SK-N-SH treated with all-trans-retinoic acid at 6 μM for 48 hours (cell line): ENCODE results near the gene PITPNC1.
A peak's percentile ranks its signal among the peaks of the same experiment; 100 is the strongest.

Experiments
- ATAC-seq: fragments of 200-7000 bp; cut with Tn5 transposase; 3 replicates; pipeline ENCODE4 v1.9.1; 2020; ENCODE audit warnings: mild to moderate bottlenecking, moderate library complexity
- BACH2 ChIP-seq: fragments of 250-450 bp; sonication (Bioruptor Pico); IDR thresholded peaks from 2 replicates; pipeline ENCODE4 v1.9.0; 2021; ENCODE audit warnings: mild to moderate bottlenecking, borderline replicate concordance
- CSDC2 ChIP-seq: fragments of 250-450 bp; sonication (Bioruptor Pico); IDR thresholded peaks from 2 replicates; pipeline ENCODE4 v1.5.0; 2020; ENCODE audit warnings: mild to moderate bottlenecking, moderate library complexity
- ESRRG ChIP-seq: fragments of 250-450 bp; sonication (Bioruptor Pico); IDR thresholded peaks from 2 replicates; pipeline ENCODE4 v1.6.1; 2021; ENCODE audit warnings: mild to moderate bottlenecking
- GLIS3 ChIP-seq: fragments of 250-450 bp; sonication (Bioruptor Pico); IDR thresholded peaks from 2 replicates; pipeline ENCODE4 v1.5.0; 2020; ENCODE audit warnings: mild to moderate bottlenecking, moderate library complexity
- ISL1 ChIP-seq: fragments of 250-450 bp; sonication (Bioruptor Pico); IDR thresholded peaks from 2 replicates; pipeline ENCODE4 v2.1.2; 2022; ENCODE audit warnings: mild to moderate bottlenecking, moderate library complexity
- OSR1 ChIP-seq: fragments of 250-450 bp; sonication (Bioruptor Pico); IDR thresholded peaks from 2 replicates; pipeline ENCODE4 v1.8.0; 2022; ENCODE audit warnings: moderate library complexity, mild to moderate bottlenecking, inconsistent platforms
- RARB ChIP-seq: fragments of 250-450 bp; sonication (Bioruptor Pico); IDR thresholded peaks from 2 replicates; pipeline ENCODE4 v1.8.0; 2021; ENCODE audit warnings: mild to moderate bottlenecking, moderate library complexity
- SNAI2 ChIP-seq: fragments of 250-450 bp; sonication (Bioruptor Pico); IDR thresholded peaks from 2 replicates; pipeline ENCODE4 v1.5.0; 2020; ENCODE audit warnings: mild to moderate bottlenecking, moderate library complexity
- ZC3H10 ChIP-seq: fragments of 250-450 bp; sonication (Bioruptor Pico); IDR thresholded peaks from 2 replicates; pipeline ENCODE4 v1.5.1; 2021; ENCODE audit warnings: mild to moderate bottlenecking, moderate library complexity
- ZFP3 ChIP-seq: fragments of 250-450 bp; sonication (Bioruptor Pico); IDR thresholded peaks from 2 replicates; pipeline ENCODE4 v1.5.0; 2020; ENCODE audit warnings: mild to moderate bottlenecking, moderate library complexity
- ZNF565 ChIP-seq: fragments of 450-650 bp; formaldehyde crosslinking; conservative IDR thresholded peaks from 2 replicates; pipeline ENCODE4 v1.5.0; 2020; ENCODE audit warnings: low read depth, mild to moderate bottlenecking, moderate library complexity
- ZNF70 ChIP-seq: fragments of 450-650 bp; formaldehyde crosslinking; IDR thresholded peaks from 2 replicates; pipeline ENCODE4 v1.5.0; 2020; ENCODE audit warnings: mild to moderate bottlenecking, moderate library complexity
- ZNF8 ChIP-seq: fragments of 450-650 bp; formaldehyde crosslinking; IDR thresholded peaks from 2 replicates; pipeline ENCODE4 v1.5.0; 2020; ENCODE audit warnings: mild to moderate bottlenecking, moderate library complexity
- TF ChIP-seq, protein P1 (sequence below): fragments of 250-450 bp; sonication (Bioruptor Pico); IDR thresholded peaks from 2 replicates; pipeline ENCODE4 v1.5.0; 2020; ENCODE audit warnings: mild to moderate bottlenecking, moderate library complexity
- TF ChIP-seq, protein P2 (sequence below): fragments of 250-450 bp; sonication (Bioruptor Pico); IDR thresholded peaks from 2 replicates; pipeline ENCODE4 v1.5.1; 2021; ENCODE audit warnings: mild to moderate bottlenecking, moderate library complexity
- TF ChIP-seq, protein P3 (sequence below): fragments of 250-450 bp; sonication (Bioruptor Pico); IDR thresholded peaks from 2 replicates; pipeline ENCODE4 v1.8.0; 2021; ENCODE audit warnings: low read depth, mild to moderate bottlenecking, moderate library complexity, borderline replicate concordance
- TF ChIP-seq, protein P4 (sequence below): fragments of 250-450 bp; sonication (Bioruptor Pico); IDR thresholded peaks from 2 replicates; pipeline ENCODE4 v1.5.1; 2020; ENCODE audit warnings: low read depth, mild to moderate bottlenecking, moderate library complexity

The PITPNC1 gene

DNA sequence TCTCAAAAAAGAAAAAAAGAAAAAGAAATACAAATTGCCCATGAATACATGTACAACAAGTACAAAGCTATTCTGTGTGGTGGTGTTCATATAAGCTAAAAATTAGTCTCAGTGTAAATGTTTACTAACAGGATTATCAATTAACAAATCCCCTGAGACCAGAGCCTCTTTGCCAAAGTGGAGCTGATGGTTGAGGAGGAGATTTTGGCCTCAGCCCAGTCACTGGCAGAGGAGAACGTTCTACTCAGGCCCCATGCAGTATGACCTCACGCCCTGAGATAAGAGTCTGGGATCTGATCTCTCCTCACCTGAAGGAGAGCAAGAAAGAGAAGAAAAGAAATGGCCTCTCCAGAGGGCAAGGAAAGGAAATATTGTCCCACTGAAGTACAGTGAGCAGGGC lies 305.1 kb downstream of the PITPNC1 start (continued):
- TF ChIP-seq, protein P1, sequence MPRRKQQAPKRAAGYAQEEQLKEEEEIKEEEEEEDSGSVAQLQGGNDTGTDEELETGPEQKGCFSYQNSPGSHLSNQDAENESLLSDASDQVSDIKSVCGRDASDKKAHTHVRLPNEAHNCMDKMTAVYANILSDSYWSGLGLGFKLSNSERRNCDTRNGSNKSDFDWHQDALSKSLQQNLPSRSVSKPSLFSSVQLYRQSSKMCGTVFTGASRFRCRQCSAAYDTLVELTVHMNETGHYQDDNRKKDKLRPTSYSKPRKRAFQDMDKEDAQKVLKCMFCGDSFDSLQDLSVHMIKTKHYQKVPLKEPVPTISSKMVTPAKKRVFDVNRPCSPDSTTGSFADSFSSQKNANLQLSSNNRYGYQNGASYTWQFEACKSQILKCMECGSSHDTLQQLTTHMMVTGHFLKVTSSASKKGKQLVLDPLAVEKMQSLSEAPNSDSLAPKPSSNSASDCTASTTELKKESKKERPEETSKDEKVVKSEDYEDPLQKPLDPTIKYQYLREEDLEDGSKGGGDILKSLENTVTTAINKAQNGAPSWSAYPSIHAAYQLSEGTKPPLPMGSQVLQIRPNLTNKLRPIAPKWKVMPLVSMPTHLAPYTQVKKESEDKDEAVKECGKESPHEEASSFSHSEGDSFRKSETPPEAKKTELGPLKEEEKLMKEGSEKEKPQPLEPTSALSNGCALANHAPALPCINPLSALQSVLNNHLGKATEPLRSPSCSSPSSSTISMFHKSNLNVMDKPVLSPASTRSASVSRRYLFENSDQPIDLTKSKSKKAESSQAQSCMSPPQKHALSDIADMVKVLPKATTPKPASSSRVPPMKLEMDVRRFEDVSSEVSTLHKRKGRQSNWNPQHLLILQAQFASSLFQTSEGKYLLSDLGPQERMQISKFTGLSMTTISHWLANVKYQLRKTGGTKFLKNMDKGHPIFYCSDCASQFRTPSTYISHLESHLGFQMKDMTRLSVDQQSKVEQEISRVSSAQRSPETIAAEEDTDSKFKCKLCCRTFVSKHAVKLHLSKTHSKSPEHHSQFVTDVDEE (CRISPR knock-in tag), result no peak
- TF ChIP-seq ZNF565 (CRISPR knock-in tag), result no peak
- TF ChIP-seq, all 23 proteins: peak for 0

DNA sequence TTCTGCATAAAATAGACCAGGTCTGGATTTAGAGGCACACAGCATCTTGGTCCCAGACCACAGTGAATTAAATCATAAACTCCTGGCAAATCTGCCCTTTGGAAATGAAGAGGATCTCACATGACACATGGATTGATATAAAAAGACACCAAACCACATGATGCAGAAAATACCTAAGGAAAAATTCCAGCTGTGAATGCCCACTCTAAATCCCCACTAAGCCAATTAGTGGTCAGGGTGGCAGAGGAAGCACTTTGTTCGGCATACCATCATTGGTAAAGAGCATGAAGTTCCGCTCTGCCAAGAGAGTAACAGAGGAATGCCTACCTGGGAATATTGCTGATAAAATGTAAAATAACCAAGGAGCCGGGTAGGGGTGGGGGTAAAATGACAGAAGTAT lies 308.3 kb downstream of the PITPNC1 start:
- ATAC-seq, result no peak
- TF ChIP-seq, protein P2, sequence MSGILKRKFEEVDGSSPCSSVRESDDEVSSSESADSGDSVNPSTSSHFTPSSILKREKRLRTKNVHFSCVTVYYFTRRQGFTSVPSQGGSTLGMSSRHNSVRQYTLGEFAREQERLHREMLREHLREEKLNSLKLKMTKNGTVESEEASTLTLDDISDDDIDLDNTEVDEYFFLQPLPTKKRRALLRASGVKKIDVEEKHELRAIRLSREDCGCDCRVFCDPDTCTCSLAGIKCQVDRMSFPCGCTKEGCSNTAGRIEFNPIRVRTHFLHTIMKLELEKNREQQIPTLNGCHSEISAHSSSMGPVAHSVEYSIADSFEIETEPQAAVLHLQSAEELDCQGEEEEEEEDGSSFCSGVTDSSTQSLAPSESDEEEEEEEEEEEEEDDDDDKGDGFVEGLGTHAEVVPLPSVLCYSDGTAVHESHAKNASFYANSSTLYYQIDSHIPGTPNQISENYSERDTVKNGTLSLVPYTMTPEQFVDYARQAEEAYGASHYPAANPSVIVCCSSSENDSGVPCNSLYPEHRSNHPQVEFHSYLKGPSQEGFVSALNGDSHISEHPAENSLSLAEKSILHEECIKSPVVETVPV (CRISPR knock-in tag), result no peak
- TF ChIP-seq ISL1, result no peak
- no peak for TF ChIP-seq OSR1 (CRISPR knock-in tag)
- no peak for TF ChIP-seq ZNF70 (CRISPR knock-in tag)

DNA sequence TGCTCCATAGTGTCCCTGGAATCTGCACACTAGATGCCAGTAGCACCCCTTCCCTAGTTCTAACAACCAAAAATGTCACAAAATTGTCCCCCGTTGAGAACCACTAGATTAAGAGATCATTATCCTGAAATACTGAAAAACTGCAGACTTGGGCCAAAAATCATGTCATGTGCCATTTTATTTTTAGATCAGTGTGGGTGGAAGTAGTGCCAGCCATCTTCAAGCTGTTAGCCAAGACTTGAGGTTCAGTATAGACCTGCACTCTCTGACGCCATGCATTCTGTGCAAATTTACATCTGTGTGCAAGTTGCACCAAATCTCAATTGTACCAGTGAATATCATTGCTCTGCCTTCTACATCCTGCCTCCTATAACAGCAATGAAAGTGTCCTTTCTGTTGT lies 309.2 kb downstream of the PITPNC1 start:
- TF ChIP-seq, protein P2 (CRISPR knock-in tag), result no peak
- TF ChIP-seq SNAI2 (no peak), ZNF565 (CRISPR knock-in tag) (no peak), ESRRG (no peak), ZNF8 (CRISPR knock-in tag) (no peak), CSDC2 (CRISPR knock-in tag) (no peak)
- TF ChIP-seq, protein P1 (CRISPR knock-in tag), result no peak
- ATAC-seq, result no peak

DNA sequence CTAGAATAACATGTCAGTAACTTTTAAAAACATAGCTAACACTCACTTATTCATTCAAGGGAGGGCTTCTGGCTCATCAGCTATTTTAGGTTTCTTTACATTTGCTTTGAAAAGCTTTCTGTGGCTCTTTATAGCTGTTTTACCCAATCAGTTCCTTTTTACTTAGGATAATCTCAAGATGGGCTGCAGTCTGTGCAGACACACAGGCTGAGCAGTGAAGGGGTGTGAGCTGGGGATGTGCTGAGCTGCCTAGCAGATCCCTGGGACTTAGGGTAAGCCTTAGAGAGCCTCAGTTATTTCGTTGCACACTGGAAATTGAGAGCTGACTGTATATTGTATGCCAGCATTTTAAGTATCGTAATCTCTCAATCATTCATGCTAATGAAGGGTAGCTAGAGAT lies 310.4 kb downstream of the PITPNC1 start:
- no peak for TF ChIP-seq ZFP3 (CRISPR knock-in tag)
- TF ChIP-seq ZC3H10 (CRISPR knock-in tag), result no peak
- no peak for ATAC-seq

DNA sequence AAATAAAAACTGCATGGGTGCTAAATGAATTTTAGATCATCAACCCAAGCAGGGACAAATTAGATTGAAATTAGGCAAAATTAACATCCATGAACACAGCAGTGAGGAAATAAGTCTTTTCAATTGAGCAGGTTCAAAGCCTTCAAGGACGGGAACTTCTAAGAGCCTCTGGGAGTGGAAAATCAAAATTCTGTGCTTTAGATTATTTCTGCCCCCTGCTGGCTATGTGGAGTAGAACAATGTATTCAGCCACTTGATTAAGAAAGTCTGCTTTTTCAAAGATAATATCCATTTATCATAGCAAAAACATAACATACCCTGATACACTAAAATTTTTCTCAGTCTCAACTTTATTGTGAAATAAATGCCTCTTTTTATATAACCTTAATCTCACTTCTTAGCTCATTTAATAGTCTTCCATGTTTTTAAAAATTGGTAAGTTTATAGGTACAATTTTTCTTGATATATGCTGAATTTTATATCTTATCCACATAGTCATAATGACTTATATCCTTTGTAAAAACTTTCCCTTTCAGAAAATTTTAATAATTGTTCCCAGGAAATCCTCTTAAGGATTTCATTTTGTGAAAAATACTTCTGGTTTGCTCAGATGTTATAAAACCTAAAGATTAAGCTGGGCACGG lies 312.6 kb downstream of the PITPNC1 start:
- peak; percentile 83 for ATAC-seq
- TF ChIP-seq RARB (no peak), ZFP3 (CRISPR knock-in tag) (no peak), SNAI2 (no peak), GLIS3 (CRISPR knock-in tag) (no peak), ZC3H10 (CRISPR knock-in tag) (no peak), BACH2 (CRISPR knock-in tag) (no peak), OSR1 (CRISPR knock-in tag) (no peak)
- TF ChIP-seq, protein P3, sequence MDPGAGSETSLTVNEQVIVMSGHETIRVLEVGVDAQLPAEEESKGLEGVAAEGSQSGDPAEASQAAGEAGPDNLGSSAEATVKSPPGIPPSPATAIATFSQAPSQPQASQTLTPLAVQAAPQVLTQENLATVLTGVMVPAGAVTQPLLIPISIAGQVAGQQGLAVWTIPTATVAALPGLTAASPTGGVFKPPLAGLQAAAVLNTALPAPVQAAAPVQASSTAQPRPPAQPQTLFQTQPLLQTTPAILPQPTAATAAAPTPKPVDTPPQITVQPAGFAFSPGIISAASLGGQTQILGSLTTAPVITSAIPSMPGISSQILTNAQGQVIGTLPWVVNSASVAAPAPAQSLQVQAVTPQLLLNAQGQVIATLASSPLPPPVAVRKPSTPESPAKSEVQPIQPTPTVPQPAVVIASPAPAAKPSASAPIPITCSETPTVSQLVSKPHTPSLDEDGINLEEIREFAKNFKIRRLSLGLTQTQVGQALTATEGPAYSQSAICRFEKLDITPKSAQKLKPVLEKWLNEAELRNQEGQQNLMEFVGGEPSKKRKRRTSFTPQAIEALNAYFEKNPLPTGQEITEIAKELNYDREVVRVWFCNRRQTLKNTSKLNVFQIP (CRISPR knock-in tag), result no peak
- TF ChIP-seq, protein P2 (CRISPR knock-in tag), result no peak
- TF ChIP-seq, protein P1 (CRISPR knock-in tag), result no peak
- TF ChIP-seq, protein P4, sequence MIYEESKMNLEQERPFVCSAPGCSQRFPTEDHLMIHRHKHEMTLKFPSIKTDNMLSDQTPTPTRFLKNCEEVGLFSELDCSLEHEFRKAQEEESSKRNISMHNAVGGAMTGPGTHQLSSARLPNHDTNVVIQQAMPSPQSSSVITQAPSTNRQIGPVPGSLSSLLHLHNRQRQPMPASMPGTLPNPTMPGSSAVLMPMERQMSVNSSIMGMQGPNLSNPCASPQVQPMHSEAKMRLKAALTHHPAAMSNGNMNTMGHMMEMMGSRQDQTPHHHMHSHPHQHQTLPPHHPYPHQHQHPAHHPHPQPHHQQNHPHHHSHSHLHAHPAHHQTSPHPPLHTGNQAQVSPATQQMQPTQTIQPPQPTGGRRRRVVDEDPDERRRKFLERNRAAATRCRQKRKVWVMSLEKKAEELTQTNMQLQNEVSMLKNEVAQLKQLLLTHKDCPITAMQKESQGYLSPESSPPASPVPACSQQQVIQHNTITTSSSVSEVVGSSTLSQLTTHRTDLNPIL (CRISPR knock-in tag), result no peak
